NCI-H187 treated with DMSO at 0.1 percent for 48 hours (cell line): Measurements from ENCODE around the gene SLCO6A1.

Source experiments
- DNase-seq: peaks from one replicate; lab custom pipeline; 2025; lab: John Stamatoyannopoulos, UW

Gene SLCO6A1

GRCh38 chr5:102451082-102451481 lies 47.7 kb downstream of the SLCO6A1 start:
- DNase-seq: no peak

- no peak for DNase-seq
These were observed 48.3 kb downstream of the SLCO6A1 start for GRCh38 chr5:102450313-102450990.

GRCh38 chr5:102433473-102433872 lies 65.3 kb downstream of the SLCO6A1 start:
- no peak for DNase-seq

- no peak for DNase-seq
These were observed 77.2 kb downstream of the SLCO6A1 start for GRCh38 chr5:102421647-102422046.

GRCh38 chr5:102418531-102418930 lies 80.3 kb downstream of the SLCO6A1 start:
- no peak for DNase-seq

GRCh38 chr5:102414448-102414847 lies 84.4 kb downstream of the SLCO6A1 start:
- no peak for DNase-seq

- no peak for DNase-seq
These were observed 110.6 kb downstream of the SLCO6A1 start for GRCh38 chr5:102388235-102388634.

- DNase-seq: no peak
These were observed 113.4 kb downstream of the SLCO6A1 start for GRCh38 chr5:102385365-102385764.

- no peak for DNase-seq
These were observed 118.6 kb downstream of the SLCO6A1 start for GRCh38 chr5:102380174-102380573.

- DNase-seq: no peak
These were observed 122.9 kb downstream of the SLCO6A1 start for GRCh38 chr5:102375876-102376275.

GRCh38 chr5:102375272-102375671 lies 123.5 kb downstream of the SLCO6A1 start:
- no peak for DNase-seq

GRCh38 chr5:102368392-102368791 lies 130.4 kb downstream of the SLCO6A1 start:
- DNase-seq: no peak

- DNase-seq: no peak
These were observed 157.0 kb downstream of the SLCO6A1 start for GRCh38 chr5:102341681-102342288.

- no peak for DNase-seq
These were observed 174.1 kb downstream of the SLCO6A1 start for GRCh38 chr5:102324714-102325113.
